GM12878 (cell line): ENCODE measurements around the gene NCKAP5. TPM values are rescaled to one million over a fixed set of nuclear protein-coding genes. Genes with fewer than 3 reads are reported as not detected.

Experiments used
- ATAC-seq: fragments of 200-7000 bp; cut with Tn5 transposase; 3 replicates; pipeline ENCODE4 v1.9.1; 2020; ENCODE audit warnings: mild to moderate bottlenecking, moderate library complexity
- BruUV-seq: library from RNA; stranded (reverse); fragments of 400-500 nt; replicated peaks from 2 replicates; lab custom pipeline; 2021; lab: Mats Ljungman, UMichigan
- CTCF ChIA-PET: fragments of 300-600 bp; sonication (Branson Sonifier 250); formaldehyde crosslinking; extraction: SDS; loops from one replicate; lab custom pipeline; 2021; ENCODE audit warnings: inconsistent platforms; lab: Yijun Ruan, JAX
- POLR2A ChIA-PET: fragments of 350-600 bp; formaldehyde crosslinking; extraction: SDS; loops from one replicate; lab custom pipeline; 2021; ENCODE audit warnings: inconsistent platforms; lab: Charles Lee
- RAD21 ChIA-PET: fragments of 300-600 bp; sonication (Branson Sonifier 250); formaldehyde crosslinking; loops from one replicate; lab custom pipeline; 2023; ENCODE audit warnings: antibody characterized with exemption; ENCODE audit not compliant: unreplicated experiment; lab: Charles Lee
- SMC1A ChIA-PET: fragments of 300-600 bp; sonication (Branson Sonifier 250); formaldehyde crosslinking; loops from one replicate; lab custom pipeline; 2023; ENCODE audit not compliant: unreplicated experiment, uncharacterized antibody; lab: Charles Lee
- DNase-seq: peaks from one replicate; pipeline ENCODE4 v3.0.0-alpha.2; 2011; ENCODE audit warnings: low read depth, low spot score
- FAIRE-seq: peaks from 3 replicates; lab custom pipeline; 2011; peaks lifted over from hg19 to GRCh38; lab: Jason Lieb, UNC
- H2AFZ ChIP-seq: 2 replicates; pipeline ENCODE4 v1.6.0; 2011; ENCODE audit warnings: low read depth, low read length, control low read depth; ENCODE audit not compliant: control insufficient read depth
- H3K27ac ChIP-seq: 2 replicates; pipeline ENCODE4 v1.5.1; 2011; ENCODE audit warnings: control low read depth; ENCODE audit not compliant: control insufficient read depth, insufficient read depth
- H3K27me3 ChIP-seq, 2 experiments: replicated peaks in 1 of 2; 2 replicates each; pipeline versions ENCODE4 v1.6.0 to v1.6.1; 2011; ENCODE audit warnings: low read length in 1 of 2; ENCODE audit not compliant: control insufficient read depth in 2 of 2, insufficient read depth in 2 of 2
- H3K36me3 ChIP-seq, 2 experiments: 2 replicates each; pipeline ENCODE4 v1.5.1; 2011; ENCODE audit warnings: low read length in 1 of 2; ENCODE audit not compliant: control insufficient read depth in 2 of 2, insufficient read depth in 2 of 2
- H3K4me1 ChIP-seq: 2 replicates; pipeline ENCODE4 v1.6.1; 2011; ENCODE audit warnings: mild to moderate bottlenecking, low read length, moderate library complexity, mixed read lengths; ENCODE audit not compliant: control insufficient read depth, insufficient read depth
- H3K4me2 ChIP-seq: 2 replicates; pipeline ENCODE4 v1.6.0; 2011; ENCODE audit warnings: control low read depth; ENCODE audit not compliant: control insufficient read depth, insufficient read depth
- H3K4me3 ChIP-seq: fragments of 200-600 bp; sonication (generic); 2 replicates; pipeline ENCODE4 v1.5.1; 2016
- H3K79me2 ChIP-seq: 2 replicates; pipeline ENCODE4 v1.6.0; 2011; ENCODE audit warnings: low read length; ENCODE audit not compliant: control insufficient read depth, insufficient read depth
- H3K9ac ChIP-seq: 2 replicates; pipeline ENCODE4 v1.8.0; 2011; ENCODE audit warnings: low read length, control low read depth, mixed read lengths; ENCODE audit not compliant: control insufficient read depth, insufficient read depth
- H3K9me3 ChIP-seq: replicated peaks from 3 replicates; pipeline ENCODE4 v1.5.1; 2011; ENCODE audit warnings: mild to moderate bottlenecking, low read length; ENCODE audit not compliant: control insufficient read depth, insufficient read depth
- H4K20me1 ChIP-seq: 2 replicates; pipeline ENCODE4 v1.6.0; 2011; ENCODE audit not compliant: control insufficient read depth, insufficient read depth
- NFYB ChIP-seq: IDR thresholded peaks from 2 replicates; pipeline ENCODE4 v1.6.1; 2011; ENCODE audit warnings: low read depth, mild to moderate bottlenecking, low read length, improper control_type of control experiment, moderate library complexity; ENCODE audit not compliant: insufficient read depth
- POLR2AphosphoS2 ChIP-seq: IDR thresholded peaks from 2 replicates; pipeline ENCODE4 v1.6.1; 2011; ENCODE audit warnings: low read depth, mild to moderate bottlenecking, low read length, improper control_type of control experiment, moderate library complexity
- SMARCA5 ChIP-seq: fragments of 450-650 bp; IDR thresholded peaks from 2 replicates; pipeline ENCODE4 v1.6.1; 2017; ENCODE audit warnings: mild to moderate bottlenecking
- SRF ChIP-seq, 2 experiments: IDR thresholded peaks; 2 replicates each; pipeline ENCODE4 v1.6.1; 2011; ENCODE audit warnings: low read depth in 2 of 2, low read length in 2 of 2, mild to moderate bottlenecking in 1 of 2, moderate library complexity in 1 of 2
- ZBED1 ChIP-seq: IDR thresholded peaks from 2 replicates; pipeline ENCODE4 v1.6.1; 2016; ENCODE audit warnings: borderline replicate concordance
- WGBS: methylation state at CpG from one replicate; pipeline ENCODE4 v1.1.6; 2016; ENCODE audit warnings: low lambda C conversion rate; ENCODE audit not compliant: insufficient replicate concordance, insufficient coverage; ENCODE audit errors: missing lambda C conversion rate; 5-methylcytosine and 5-hydroxymethylcytosine counted together
- in situ Hi-C: fragments of 300-500 bp; cut with MboI; formaldehyde crosslinking; loops from 9 replicates; pipeline ENCODE4 v1.14.3; 2018; ENCODE audit warnings: mixed read lengths
- intact Hi-C: fragments of 100-400 bp; cut with micrococcal nuclease; formaldehyde crosslinking; loops from one replicate; pipeline ENCODE4 v1.14.2; 2022; ENCODE audit not compliant: unreplicated experiment
- polyA plus RNA-seq, 11 experiments: library from polyadenylated mRNA; depleted of rRNA in 4 of 11; unstranded in 6 of 11; stranded (reverse) in 5 of 11; fragments of >200 nt; fragmentation: Nextera tagmentation in 4 of 11; fragmentation: Illumina TruSeq in 1 of 11; extraction: Ambion mirVana in 4 of 11; extraction: Trizol in 1 of 11; gene quantifications; 1 replicate in 1 of 11; 2 replicates in 10 of 11; pipeline versions ENCODE4 v1.2.1 to v1.2.3, GENCODE V29; 2011 to 2016; ENCODE audit warnings: inconsistent platforms in 2 of 11, missing spikeins in 2 of 11, low read depth in 1 of 11
- total RNA-seq, 4 experiments: library from RNA; depleted of rRNA in 3 of 4; stranded (reverse); fragments of >200 nt in 3 of 4; fragmentation: Illumina TruSeq in 1 of 4; extraction: Trizol in 1 of 4; gene quantifications; 2 replicates each; pipeline versions ENCODE4 v1.2.1 to v1.2.3, GENCODE V29; 2013 to 2021
- TF ChIP-seq, protein P1 (sequence below): IDR thresholded peaks from 2 replicates; pipeline ENCODE4 v1.6.1; 2012; ENCODE audit warnings: mild to moderate bottlenecking, low read depth, low read length
- TF ChIP-seq, protein P2 (sequence below): fragments of 450-650 bp; conservative IDR thresholded peaks from 2 replicates; pipeline ENCODE4 v1.6.1; 2017; ENCODE audit warnings: mild to moderate bottlenecking, moderate library complexity
- TF ChIP-seq, protein P3 (sequence below): IDR thresholded peaks from 2 replicates; pipeline ENCODE4 v1.6.1; 2011; ENCODE audit warnings: low read depth, mild to moderate bottlenecking, low read length, moderate library complexity, borderline replicate concordance; ENCODE audit errors: extremely low read depth

The NCKAP5 gene
- total and polyA plus RNA-seq, 10 of the 15 experiments (the other 5 are each of a cell fraction or from before 2014, with no cell fraction given): 0.06 to 0.44 (median 0.16) TPM

DNA sequence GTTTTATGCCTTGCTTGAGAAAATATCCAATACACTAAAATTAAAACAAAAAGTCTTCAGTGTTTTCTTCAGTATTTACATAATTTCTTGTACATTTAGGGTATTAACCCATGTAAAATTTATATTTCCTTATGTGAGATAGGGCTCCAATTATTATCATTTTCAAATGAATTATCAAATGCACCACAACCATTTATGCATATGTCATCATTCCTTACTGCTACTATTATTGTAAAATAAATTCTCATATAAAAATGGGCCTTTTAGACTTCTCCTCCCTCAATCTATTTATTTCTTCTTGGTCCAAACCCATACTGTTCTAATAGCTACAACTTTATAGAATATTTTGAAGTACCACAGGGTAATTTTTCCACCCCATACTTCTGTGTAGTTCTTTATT lies 722.9 kb downstream of the NCKAP5 start (continued):
- TF ChIP-seq SMARCA5 (no peak), ZBED1 (no peak), NFYB (no peak), SRF (IDR thresholded peaks at IDR 0.05; ENCODE audit: low read depth in 2 of 2, low read length in 2 of 2) (no peak), POLR2AphosphoS2 (no peak)
- TF ChIP-seq, protein P1, sequence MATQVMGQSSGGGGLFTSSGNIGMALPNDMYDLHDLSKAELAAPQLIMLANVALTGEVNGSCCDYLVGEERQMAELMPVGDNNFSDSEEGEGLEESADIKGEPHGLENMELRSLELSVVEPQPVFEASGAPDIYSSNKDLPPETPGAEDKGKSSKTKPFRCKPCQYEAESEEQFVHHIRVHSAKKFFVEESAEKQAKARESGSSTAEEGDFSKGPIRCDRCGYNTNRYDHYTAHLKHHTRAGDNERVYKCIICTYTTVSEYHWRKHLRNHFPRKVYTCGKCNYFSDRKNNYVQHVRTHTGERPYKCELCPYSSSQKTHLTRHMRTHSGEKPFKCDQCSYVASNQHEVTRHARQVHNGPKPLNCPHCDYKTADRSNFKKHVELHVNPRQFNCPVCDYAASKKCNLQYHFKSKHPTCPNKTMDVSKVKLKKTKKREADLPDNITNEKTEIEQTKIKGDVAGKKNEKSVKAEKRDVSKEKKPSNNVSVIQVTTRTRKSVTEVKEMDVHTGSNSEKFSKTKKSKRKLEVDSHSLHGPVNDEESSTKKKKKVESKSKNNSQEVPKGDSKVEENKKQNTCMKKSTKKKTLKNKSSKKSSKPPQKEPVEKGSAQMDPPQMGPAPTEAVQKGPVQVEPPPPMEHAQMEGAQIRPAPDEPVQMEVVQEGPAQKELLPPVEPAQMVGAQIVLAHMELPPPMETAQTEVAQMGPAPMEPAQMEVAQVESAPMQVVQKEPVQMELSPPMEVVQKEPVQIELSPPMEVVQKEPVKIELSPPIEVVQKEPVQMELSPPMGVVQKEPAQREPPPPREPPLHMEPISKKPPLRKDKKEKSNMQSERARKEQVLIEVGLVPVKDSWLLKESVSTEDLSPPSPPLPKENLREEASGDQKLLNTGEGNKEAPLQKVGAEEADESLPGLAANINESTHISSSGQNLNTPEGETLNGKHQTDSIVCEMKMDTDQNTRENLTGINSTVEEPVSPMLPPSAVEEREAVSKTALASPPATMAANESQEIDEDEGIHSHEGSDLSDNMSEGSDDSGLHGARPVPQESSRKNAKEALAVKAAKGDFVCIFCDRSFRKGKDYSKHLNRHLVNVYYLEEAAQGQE: no peak
- TF ChIP-seq, protein P2, sequence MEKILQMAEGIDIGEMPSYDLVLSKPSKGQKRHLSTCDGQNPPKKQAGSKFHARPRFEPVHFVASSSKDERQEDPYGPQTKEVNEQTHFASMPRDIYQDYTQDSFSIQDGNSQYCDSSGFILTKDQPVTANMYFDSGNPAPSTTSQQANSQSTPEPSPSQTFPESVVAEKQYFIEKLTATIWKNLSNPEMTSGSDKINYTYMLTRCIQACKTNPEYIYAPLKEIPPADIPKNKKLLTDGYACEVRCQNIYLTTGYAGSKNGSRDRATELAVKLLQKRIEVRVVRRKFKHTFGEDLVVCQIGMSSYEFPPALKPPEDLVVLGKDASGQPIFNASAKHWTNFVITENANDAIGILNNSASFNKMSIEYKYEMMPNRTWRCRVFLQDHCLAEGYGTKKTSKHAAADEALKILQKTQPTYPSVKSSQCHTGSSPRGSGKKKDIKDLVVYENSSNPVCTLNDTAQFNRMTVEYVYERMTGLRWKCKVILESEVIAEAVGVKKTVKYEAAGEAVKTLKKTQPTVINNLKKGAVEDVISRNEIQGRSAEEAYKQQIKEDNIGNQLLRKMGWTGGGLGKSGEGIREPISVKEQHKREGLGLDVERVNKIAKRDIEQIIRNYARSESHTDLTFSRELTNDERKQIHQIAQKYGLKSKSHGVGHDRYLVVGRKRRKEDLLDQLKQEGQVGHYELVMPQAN: no peak

DNA sequence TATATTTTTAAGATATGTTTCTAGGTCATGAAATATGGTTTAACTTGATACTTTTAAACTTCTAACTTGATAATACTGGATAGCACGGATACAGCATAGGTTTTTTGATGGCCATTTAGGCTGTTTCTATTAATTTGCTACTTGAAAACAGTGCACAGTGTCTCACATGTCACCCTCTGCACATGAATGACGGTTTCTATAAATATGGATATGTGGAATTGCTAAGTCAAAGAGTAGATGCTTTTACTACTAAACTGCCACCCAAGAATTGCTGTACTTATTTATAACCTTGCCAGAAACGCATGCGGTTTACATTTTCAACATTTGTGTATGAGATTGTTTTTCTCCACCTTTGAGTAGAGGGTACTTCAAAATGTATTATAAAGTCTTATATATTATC lies 723.7 kb downstream of the NCKAP5 start:
- Histone ChIP-seq H3K27me3 (no peaks in the 10 kb centered on the region; a peak in 1 of 4 replicates), H3K4me2 (no peak overlapping the region), H3K9me3 (no peaks in the 10 kb centered on the region), H3K4me3 (no peak overlapping the region), H4K20me1 (no peaks in the 10 kb centered on the region), H2AFZ (no peak overlapping the region), H3K79me2 (no peaks in the 10 kb centered on the region), H3K4me1 (no peaks in the 10 kb centered on the region), H3K36me3 (no peaks in the 10 kb centered on the region), H3K27ac (no peak overlapping the region), H3K9ac (no peak overlapping the region)
- ChIA-PET CTCF (no interaction called here), POLR2A (no interaction called here), RAD21 (no interaction called here), SMC1A (no interaction called here)
- in situ Hi-C loops (no loop called here), intact Hi-C loops (no loop called here)
- TF ChIP-seq, protein P3, sequence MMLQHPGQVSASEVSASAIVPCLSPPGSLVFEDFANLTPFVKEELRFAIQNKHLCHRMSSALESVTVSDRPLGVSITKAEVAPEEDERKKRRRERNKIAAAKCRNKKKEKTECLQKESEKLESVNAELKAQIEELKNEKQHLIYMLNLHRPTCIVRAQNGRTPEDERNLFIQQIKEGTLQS: no peak
- no peak for FAIRE-seq
- 47% methylated on average over 4 of the region's 4 CpGs for WGBS
- no TSS peak for BruUV-seq
- no peak for ATAC-seq
- DNase-seq: no peak
